Measurements from ENCODE around the gene NHP2. TPM values are rescaled to one million over a fixed set of nuclear protein-coding genes. Genes with fewer than 3 reads are reported as not detected.

Gene NHP2
- total and polyA plus RNA-seq, 10 of the 15 experiments (the other 5 are each of a cell fraction or from before 2014, with no cell fraction given) = 39.2 to 513 (median 198) TPM

DNA sequence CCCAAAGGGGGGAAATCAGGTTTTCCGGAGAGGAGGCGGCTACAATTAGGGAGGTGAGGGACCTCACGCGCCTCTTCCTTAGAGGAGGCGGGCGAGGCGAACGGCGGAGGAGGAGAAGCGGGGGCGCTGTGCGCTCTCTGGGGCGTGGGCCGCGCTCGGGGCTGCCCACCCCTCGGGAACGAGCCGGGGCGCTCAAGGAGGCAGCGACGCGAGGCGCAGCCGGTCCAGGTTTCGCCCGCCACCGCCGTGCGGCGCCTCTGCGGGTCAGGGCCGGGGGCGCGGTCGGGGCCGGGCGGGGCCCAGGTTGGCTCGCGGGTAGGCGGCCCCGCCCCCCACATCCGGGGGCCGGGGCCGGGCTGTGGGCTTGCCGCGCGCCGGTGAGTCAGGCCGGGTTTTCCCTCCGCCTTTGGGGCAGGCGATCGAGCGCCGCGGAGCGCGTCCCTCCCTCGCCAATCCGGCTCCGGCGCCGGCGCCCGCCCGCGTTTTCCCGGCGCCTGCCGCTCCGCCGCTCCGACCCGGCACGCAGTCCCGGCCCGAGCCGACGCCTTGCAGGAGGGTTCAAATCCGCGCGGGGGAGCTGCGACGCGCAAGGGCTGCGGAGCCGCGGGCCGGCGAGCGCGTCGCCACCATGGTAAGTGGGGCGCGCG lies 40.4 kb downstream of the NHP2 start, which contains the start of gene N4BP3:
TSS of gene N4BP3 (plus strand) at position 392 of the 647 bp plus-strand sequence. CDS start 6,052 bp downstream, outside the sequence.
- Histone ChIP-seq H3K9me3 (replicated peaks; ENCODE audit: control insufficient read depth, insufficient read depth, low read length) (no peaks in the 10 kb centered on the region), H3K79me2 (ENCODE audit: control insufficient read depth, insufficient read depth, low read length) (peaks cover 46% of the 10 kb centered on the region), H3K4me2 (ENCODE audit: control insufficient read depth, insufficient read depth) (peak within 1 kb of the TSS; percentile 84), H3K4me3 (peak within 1 kb of the TSS; percentile 88), H3K36me3 (ENCODE audit: control insufficient read depth in 2 of 2, insufficient read depth in 2 of 2, low read length in 1 of 2) (no peaks in the 10 kb centered on the region), H3K27me3 (replicated peaks in 1 of 2; ENCODE audit: control insufficient read depth in 2 of 2, insufficient read depth in 2 of 2, low read length in 1 of 2) (no peaks in the 10 kb centered on the region), H4K20me1 (ENCODE audit: control insufficient read depth, insufficient read depth) (no peaks in the 10 kb centered on the region), H2AFZ (ENCODE audit: control insufficient read depth, low read depth, low read length) (peak within 1 kb of the TSS; percentile 78), H3K27ac (ENCODE audit: control insufficient read depth, insufficient read depth) (peak within 1 kb of the TSS; percentile 72), H3K4me1 (ENCODE audit: control insufficient read depth, insufficient read depth, low read length) (peaks cover 30% of the 10 kb centered on the region), H3K9ac (ENCODE audit: control insufficient read depth, insufficient read depth, low read length) (peak within 1 kb of the TSS; percentile 70)
- ATAC-seq = peak; percentile 70
- FAIRE-seq = no peak
- no peak for DNase-seq (ENCODE audit: low read depth, low spot score)
- ChIA-PET RAD21 (ENCODE audit: unreplicated experiment) (interaction anchor here (1.0 to 1.1 kb wide), 2 partner anchors 18 to 24 kb away, joined by 4 read pairs; no protein-coding TSS in a partner anchor), CTCF (interaction anchor here (0.7 kb wide), 1 partner anchor 9 kb away, joined by 3 read pairs; no protein-coding TSS in a partner anchor), SMC1A (ENCODE audit: uncharacterized antibody, unreplicated experiment) (no interaction called here), POLR2A (interaction anchor here (1.2 kb wide), 1 partner anchor 16 kb away, joined by 3 read pairs; no protein-coding TSS in a partner anchor)
- BruUV-seq (replicated peaks) = no TSS peak
- WGBS (ENCODE audit: insufficient coverage, insufficient replicate concordance, low lambda C conversion rate, missing lambda C conversion rate) = 1% methylated on average over 44 of the region's 96 CpGs
- intact Hi-C loops (cut with micrococcal nuclease; ENCODE audit: unreplicated experiment) (loop anchor here (5.0 to 10.0 kb wide), 2 partner anchors 36 to 1578 kb away; partner anchors contain the start of gene RNF44), in situ Hi-C loops (cut with MboI) (loop anchor here (10.0 kb wide), 1 partner anchor 1442 kb away; the partner anchor contains the start of gene RUFY1)
- TF ChIP-seq TCF7 (IDR thresholded peaks at IDR 0.05; ENCODE audit: borderline replicate concordance) (no peak), SUZ12 (IDR thresholded peaks at IDR 0.05; ENCODE audit: unreplicated experiment) (no peak), TCF12 (IDR thresholded peaks at IDR 0.05; ENCODE audit: low read depth, low read length) (peak; percentile 59; the same call in 1 of the 2 replicates), STAT3 (IDR thresholded peaks at IDR 0.05; ENCODE audit: low read depth, low read length) (no peak), LARP7 (IDR thresholded peaks at IDR 0.05) (peak; percentile 91), SIN3A (IDR thresholded peaks at IDR 0.05; ENCODE audit: low read depth, low read length) (peak; percentile 57; the same call in 1 of the 2 replicates), PML (IDR thresholded peaks at IDR 0.05; ENCODE audit: low read length) (no peak), RCOR1 (conservative IDR thresholded peaks at IDR 0.05; ENCODE audit: low read depth, low read length) (0 out of 2 replicates have a peak, but pooled peaks have one; percentile 33), CEBPB (IDR thresholded peaks at IDR 0.05; ENCODE audit: borderline replicate concordance in 1 of 2, low read depth in 2 of 2, low read length in 2 of 2) (no peak), YY1 (IDR thresholded peaks at IDR 0.05; ENCODE audit: low read depth, low read length) (peak; percentile 82), GATAD2B (conservative IDR thresholded peaks at IDR 0.05; ENCODE audit: low read depth) (peak; percentile 94), CHD4 (IDR thresholded peaks at IDR 0.05) (no peak)
- TF ChIP-seq, protein P1, sequence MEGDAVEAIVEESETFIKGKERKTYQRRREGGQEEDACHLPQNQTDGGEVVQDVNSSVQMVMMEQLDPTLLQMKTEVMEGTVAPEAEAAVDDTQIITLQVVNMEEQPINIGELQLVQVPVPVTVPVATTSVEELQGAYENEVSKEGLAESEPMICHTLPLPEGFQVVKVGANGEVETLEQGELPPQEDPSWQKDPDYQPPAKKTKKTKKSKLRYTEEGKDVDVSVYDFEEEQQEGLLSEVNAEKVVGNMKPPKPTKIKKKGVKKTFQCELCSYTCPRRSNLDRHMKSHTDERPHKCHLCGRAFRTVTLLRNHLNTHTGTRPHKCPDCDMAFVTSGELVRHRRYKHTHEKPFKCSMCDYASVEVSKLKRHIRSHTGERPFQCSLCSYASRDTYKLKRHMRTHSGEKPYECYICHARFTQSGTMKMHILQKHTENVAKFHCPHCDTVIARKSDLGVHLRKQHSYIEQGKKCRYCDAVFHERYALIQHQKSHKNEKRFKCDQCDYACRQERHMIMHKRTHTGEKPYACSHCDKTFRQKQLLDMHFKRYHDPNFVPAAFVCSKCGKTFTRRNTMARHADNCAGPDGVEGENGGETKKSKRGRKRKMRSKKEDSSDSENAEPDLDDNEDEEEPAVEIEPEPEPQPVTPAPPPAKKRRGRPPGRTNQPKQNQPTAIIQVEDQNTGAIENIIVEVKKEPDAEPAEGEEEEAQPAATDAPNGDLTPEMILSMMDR (IDR thresholded peaks at IDR 0.05 in 2 of 3, conservative IDR thresholded peaks at IDR 0.05 in 1 of 3; ENCODE audit: control insufficient read depth in 2 of 3, extremely low read depth in 1 of 3, insufficient read depth in 1 of 3, low read depth in 3 of 3, low read length in 3 of 3) = peak in 1 of 3 experiments; percentile 17; a peak in 2 of 6 replicates
- TF ChIP-seq, protein P2, sequence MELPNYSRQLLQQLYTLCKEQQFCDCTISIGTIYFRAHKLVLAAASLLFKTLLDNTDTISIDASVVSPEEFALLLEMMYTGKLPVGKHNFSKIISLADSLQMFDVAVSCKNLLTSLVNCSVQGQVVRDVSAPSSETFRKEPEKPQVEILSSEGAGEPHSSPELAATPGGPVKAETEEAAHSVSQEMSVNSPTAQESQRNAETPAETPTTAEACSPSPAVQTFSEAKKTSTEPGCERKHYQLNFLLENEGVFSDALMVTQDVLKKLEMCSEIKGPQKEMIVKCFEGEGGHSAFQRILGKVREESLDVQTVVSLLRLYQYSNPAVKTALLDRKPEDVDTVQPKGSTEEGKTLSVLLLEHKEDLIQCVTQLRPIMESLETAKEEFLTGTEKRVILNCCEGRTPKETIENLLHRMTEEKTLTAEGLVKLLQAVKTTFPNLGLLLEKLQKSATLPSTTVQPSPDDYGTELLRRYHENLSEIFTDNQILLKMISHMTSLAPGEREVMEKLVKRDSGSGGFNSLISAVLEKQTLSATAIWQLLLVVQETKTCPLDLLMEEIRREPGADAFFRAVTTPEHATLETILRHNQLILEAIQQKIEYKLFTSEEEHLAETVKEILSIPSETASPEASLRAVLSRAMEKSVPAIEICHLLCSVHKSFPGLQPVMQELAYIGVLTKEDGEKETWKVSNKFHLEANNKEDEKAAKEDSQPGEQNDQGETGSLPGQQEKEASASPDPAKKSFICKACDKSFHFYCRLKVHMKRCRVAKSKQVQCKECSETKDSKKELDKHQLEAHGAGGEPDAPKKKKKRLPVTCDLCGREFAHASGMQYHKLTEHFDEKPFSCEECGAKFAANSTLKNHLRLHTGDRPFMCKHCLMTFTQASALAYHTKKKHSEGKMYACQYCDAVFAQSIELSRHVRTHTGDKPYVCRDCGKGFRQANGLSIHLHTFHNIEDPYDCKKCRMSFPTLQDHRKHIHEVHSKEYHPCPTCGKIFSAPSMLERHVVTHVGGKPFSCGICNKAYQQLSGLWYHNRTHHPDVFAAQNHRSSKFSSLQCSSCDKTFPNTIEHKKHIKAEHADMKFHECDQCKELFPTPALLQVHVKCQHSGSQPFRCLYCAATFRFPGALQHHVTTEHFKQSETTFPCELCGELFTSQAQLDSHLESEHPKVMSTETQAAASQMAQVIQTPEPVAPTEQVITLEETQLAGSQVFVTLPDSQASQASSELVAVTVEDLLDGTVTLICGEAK (IDR thresholded peaks at IDR 0.05; ENCODE audit: borderline replicate concordance) = no peak
- TF ChIP-seq, protein P3, sequence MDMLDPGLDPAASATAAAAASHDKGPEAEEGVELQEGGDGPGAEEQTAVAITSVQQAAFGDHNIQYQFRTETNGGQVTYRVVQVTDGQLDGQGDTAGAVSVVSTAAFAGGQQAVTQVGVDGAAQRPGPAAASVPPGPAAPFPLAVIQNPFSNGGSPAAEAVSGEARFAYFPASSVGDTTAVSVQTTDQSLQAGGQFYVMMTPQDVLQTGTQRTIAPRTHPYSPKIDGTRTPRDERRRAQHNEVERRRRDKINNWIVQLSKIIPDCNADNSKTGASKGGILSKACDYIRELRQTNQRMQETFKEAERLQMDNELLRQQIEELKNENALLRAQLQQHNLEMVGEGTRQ (IDR thresholded peaks at IDR 0.05; ENCODE audit: borderline replicate concordance, low read depth, low read length) = no peak
